GM19468 (cell line): ENCODE measurements around the gene LTB4R2.

Experiments used
- ATAC-seq: cut with Tn5 transposase; IDR thresholded peaks from one replicate; pipeline ENCODE4 v1.9.1; 2021; ENCODE audit warnings: mild to moderate bottlenecking, moderate library complexity, moderate number of reproducible peaks; ENCODE audit not compliant: unreplicated experiment; ENCODE audit errors: extremely low read depth

LTB4R2 gene

GRCh38 chr14:24309538-24310264 is at the start of gene LTB4R2:
TSS of gene LTB4R2 (plus strand) at chr14:24310140. CDS start at chr14:24310665, 525 bp downstream.
- no peak for ATAC-seq

GRCh38 chr14:24260780-24261157 is 49.2 kb upstream of the LTB4R2 start:
- ATAC-seq = no peak

- no peak for ATAC-seq
These were observed 48.5 kb upstream of the LTB4R2 start for GRCh38 chr14:24261256-24261968.

GRCh38 chr14:24261969-24262327 is 48.0 kb upstream of the LTB4R2 start:
- no peak for ATAC-seq

GRCh38 chr14:24262821-24263733 is 46.9 kb upstream of the LTB4R2 start, which contains the start of gene TGM1:
TSS of gene TGM1 (minus strand) at chr14:24263177. CDS start at chr14:24262352, 825 bp downstream.
- ATAC-seq = no peak

GRCh38 chr14:24263848-24264247 is 46.1 kb upstream of the LTB4R2 start:
- no peak for ATAC-seq

GRCh38 chr14:24264298-24264697 is 45.6 kb upstream of the LTB4R2 start:
- ATAC-seq = no peak

GRCh38 chr14:24266344-24267244 is 43.3 kb upstream of the LTB4R2 start:
- ATAC-seq = no peak

- no peak for ATAC-seq
These were observed 42.4 kb upstream of the LTB4R2 start for GRCh38 chr14:24267516-24267915.

GRCh38 chr14:24268225-24268624 is 41.7 kb upstream of the LTB4R2 start:
- no peak for ATAC-seq

GRCh38 chr14:24269368-24269767 is 40.6 kb upstream of the LTB4R2 start:
- no peak for ATAC-seq

GRCh38 chr14:24269910-24270536 is 39.9 kb upstream of the LTB4R2 start:
- ATAC-seq = no peak

GRCh38 chr14:24270537-24271133 is 39.3 kb upstream of the LTB4R2 start:
- no peak for ATAC-seq

- ATAC-seq = peak; percentile 90
These were observed 38.7 kb upstream of the LTB4R2 start, which contains the start of gene RABGGTA for GRCh38 chr14:24271134-24271833. TSS of gene RABGGTA (minus strand) at chr14:24271597. CDS start at chr14:24271115, 482 bp downstream.

- ATAC-seq = no peak
These were observed 38.1 kb upstream of the LTB4R2 start for GRCh38 chr14:24271834-24272263.

GRCh38 chr14:24272467-24272866 is 37.5 kb upstream of the LTB4R2 start:
- ATAC-seq = no peak

GRCh38 chr14:24273422-24273998 is 36.4 kb upstream of the LTB4R2 start:
- ATAC-seq = no peak

- no peak for ATAC-seq
These were observed 35.8 kb upstream of the LTB4R2 start for GRCh38 chr14:24274101-24274543.
